Nucleus accumbens (tissue), 56 donors: ENCODE measurements around the gene LRRN4CL.
"Not testable (repeated sequence)": the region's sequence is repeated elsewhere in the genome, so short reads cannot be mapped to it uniquely, and the experiment has no call there.

Experiments
- DNase-seq, 56 donors: peaks; one replicate each; lab custom pipeline; 2025; lab: John Stamatoyannopoulos, UW

The LRRN4CL gene

DNA sequence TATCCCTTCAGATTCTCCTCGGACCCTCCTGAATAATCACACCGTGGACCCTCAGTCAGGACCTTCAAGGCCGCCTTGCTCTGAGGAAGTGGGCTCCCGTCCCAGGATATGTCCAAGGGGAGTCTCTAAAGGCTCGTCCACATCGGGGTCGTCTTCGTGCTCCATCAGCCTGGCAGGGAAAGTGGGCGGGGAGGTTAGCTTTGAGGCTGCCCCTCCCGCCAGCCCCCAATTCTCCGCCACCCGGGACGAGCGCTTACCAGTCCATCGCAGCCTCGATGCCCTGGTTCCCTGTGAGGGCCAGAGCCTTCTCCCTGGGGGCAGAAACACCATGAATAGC, 10.9 kb downstream of the LRRN4CL start:
- DNase-seq = no peak

DNA sequence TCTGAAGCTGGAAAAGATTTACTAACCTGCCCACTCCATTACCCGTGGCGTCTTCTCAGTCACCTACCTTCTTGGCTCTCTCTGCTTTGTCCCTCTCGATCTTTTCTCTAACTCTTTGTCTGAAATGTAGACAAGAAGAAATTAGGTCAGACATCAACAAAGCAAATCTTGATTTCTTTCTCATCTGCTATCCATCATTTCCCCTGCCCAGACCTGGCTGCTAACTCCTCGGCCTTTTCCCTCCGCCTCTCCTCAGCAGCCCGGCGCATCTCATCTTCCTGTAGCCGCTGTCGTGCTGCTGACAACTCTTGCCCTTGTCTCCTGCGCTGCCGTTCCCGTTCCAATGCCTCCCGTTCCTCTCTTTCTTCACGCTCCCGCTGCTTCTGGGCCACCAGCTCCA, 11.6 kb downstream of the LRRN4CL start:
- no peak for DNase-seq

DNA sequence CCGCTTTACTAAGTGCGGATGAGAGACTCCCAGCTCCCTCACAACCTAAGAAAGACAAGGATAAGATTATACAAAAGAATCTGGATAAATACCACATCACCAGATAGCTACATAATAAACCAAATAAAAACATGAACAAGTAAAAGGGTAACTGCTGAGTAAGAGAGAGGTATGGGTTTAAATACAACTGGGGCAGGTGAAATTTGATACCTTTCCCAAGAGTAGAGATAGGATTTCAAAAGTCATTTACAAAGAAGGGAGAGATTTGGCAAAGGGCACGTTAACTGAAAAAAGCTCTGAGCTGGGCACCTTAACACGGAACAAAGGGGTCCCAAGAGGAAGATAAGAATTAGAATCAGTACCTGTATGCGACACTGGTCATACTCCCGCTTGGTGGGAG, 12.2 kb downstream of the LRRN4CL start:
- DNase-seq = no peak

DNA sequence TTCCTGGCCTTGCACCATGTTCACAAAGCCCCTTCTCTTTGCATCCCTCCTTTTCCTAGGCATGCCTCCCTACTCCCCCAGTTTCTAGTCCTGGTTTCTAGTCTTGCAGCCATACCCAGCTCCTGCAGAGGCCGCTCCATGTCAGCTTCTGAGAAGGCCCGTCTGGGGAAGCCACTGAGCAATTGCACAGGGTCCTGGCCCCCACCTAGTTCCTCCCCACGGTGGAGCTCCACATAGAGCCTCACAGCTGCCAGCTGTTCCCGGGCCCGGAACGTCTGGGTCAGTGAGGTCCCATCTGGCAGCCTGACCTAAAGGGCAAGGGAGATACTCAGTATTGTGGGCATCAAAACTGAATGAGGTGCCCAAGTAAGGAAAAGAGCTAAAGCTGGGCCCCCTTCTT, 12.6 kb downstream of the LRRN4CL start:
- DNase-seq = no peak

DNA sequence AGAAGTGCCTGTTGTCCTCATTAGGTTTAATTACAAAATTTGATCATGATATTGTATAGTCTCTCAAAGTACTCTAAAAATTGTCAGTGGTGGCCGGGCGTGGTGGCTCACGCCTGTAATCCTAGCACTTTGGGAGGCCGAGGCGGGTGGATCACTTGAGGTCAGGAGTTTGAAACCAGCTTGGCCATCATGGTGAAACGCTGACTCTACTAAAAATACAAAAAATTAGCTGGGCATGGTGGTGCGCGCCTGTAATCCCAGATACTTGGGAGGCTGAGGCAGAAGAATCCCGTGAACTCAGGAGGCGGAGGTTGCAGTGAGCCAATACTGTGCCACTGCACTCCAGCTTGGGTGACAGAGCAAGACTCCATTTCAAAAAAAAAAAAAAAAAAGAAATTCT, 13.9 kb downstream of the LRRN4CL start:
- DNase-seq = not testable (repeated sequence)

DNA sequence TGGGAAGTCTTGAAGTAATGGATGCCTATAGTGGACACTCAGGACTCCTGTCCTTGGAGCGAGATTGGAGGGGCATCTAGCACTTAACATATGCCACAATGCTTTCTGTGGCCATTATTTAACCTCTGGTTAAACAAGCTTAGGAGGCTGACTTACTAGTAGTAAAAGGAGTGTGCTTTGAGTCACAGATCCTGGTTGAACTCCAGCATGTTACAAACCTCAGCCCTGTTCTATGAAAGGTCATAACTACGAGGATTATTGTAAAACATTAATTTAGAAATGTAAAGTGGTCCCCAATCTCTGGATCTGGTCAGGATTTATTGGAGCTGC, 16.2 kb downstream of the LRRN4CL start:
- no peak for DNase-seq

DNA sequence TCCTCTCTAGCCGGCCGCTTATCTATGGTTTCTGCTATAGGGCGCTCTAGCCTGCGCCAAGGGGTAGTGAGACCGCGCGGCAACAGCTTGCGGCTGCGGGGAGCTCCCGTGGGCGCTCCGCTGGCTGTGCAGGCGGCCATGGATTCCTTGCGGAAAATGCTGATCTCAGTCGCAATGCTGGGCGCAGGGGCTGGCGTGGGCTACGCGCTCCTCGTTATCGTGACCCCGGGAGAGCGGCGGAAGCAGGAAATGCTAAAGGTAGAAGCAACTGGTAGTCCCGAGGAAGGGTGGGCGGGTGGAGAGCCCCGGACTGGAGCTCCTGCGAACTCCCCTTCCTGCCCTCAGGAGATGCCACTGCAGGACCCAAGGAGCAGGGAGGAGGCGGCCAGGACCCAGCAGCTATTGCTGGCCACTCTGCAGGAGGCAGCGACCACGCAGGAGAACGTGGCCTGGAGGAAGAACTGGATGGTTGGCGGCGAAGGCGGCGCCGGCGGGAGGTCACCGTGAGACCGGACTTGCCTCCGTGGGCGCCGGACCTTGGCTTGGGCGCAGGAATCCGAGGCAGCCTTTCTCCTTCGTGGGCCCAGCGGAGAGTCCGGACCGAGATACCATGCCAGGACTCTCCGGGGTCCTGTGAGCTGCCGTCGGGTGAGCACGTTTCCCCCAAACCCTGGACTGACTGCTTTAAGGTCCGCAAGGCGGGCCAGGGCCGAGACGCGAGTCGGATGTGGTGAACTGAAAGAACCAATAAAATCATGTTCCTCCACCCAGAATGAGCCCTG, 17.5 kb downstream of the LRRN4CL start, which contains the start of the genes LBHD1 and UQCC3:
TSS of gene LBHD1 (minus strand) at position 660 of the 782 bp plus-strand sequence. CDS start 2,236 bp downstream, outside the sequence.
TSS of gene UQCC3 (plus strand) at position 66 of the 782 bp plus-strand sequence. CDS start at position 139, 73 bp downstream.
- peak in 55 of 56 donors; percentile 34 to 89 (median 75) for DNase-seq

DNA sequence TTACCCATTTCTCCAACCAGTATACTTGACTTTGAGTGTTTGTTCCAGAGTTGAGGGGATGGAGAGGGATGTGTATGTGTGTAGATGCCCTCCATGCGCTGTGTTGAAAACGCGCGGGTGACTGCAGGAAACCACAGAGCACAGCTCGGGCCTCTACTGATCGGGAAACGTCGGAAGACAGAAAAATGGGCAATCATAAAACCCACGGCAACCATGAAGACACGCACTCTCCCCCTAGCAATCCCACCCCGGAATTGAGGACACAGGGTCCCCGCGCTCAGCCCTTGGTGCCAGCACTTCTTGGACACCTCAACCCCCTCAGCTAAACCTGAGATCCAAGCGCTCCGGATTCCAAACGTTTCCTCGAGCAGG, 18.1 kb downstream of the LRRN4CL start:
- peak in 1 of 56 donors; percentile 61 for DNase-seq

DNA sequence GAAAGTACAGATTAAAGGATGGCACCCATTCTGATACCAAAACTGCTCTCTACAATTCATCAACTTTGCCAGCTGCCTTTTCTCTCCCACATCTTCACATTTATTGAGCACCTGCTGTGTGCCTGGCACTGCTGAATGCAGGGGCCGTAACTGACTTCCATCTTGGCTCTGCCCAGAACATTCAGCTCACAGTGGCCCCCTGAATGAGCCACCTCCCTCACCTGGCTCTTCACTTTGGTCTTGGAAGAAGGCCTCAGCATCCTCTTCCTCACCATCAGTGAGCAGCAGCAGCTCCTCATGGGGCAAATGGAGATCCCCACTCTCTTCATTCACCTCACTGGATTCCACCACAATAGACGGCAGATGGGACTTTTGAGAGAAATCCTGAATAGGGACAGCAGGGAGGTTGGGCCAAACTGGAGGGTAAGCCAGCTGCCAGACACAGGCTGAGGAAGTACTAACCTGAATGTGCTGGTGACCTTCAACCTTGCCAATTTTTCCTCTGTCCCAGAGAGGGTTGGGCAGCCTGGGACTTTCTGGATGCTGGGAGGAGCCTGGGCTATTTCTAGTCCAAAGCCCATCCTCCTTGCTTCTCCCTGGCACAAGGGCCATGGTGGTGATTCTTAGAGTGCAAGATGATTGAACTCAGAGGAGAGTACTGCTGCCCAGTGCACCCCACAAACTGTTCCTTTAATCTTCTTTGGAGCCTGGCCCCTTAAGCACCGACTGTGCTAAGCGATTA, 19.7 kb downstream of the LRRN4CL start:
- DNase-seq = no peak

DNA sequence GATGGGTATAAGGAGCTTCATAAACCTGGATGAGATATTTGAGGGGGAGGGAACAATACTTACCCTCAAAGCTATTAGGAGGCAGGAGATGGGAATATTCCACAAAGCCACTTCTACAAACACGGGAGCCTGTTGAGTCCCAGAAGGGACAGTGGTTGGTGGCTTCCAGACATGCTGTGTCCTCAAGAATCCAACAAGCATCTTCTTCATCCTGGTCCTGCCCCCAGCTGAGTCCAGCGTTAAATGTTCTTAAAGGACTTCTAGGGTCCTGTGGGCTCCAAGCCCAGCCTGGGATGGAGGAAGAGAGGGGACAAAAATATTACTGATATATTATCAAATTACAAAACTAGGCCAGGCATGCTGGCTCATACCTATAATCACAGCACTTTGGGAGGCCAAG, 21.9 kb downstream of the LRRN4CL start:
- no peak for DNase-seq

DNA sequence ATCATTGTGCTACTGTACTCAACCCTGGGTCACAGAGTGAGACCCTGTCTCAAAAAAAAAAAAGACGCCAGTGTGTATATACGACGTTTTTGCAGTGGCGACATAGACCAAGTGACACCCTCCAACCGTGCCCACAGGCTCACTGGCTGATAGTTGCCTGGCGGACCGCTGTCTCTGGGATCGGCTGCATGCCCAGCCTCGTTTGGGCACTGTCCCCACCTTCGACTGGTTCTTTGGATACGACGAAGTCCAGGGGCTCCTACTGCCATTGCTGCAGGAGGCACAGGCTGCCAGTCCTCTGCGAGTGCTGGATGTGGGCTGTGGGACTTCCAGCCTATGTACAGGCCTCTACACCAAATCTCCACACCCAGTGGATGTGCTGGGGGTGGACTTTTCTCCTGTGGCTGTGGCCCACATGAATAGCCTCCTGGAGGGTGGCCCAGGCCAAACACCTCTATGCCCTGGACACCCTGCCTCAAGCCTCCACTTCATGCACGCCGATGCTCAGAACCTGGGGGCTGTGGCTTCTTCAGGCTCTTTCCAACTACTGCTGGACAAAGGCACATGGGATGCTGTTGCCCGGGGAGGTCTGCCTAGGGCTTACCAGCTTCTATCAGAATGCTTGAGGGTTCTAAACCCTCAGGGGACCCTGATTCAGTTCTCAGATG, 22.9 kb downstream of the LRRN4CL start:
- DNase-seq = no peak

DNA sequence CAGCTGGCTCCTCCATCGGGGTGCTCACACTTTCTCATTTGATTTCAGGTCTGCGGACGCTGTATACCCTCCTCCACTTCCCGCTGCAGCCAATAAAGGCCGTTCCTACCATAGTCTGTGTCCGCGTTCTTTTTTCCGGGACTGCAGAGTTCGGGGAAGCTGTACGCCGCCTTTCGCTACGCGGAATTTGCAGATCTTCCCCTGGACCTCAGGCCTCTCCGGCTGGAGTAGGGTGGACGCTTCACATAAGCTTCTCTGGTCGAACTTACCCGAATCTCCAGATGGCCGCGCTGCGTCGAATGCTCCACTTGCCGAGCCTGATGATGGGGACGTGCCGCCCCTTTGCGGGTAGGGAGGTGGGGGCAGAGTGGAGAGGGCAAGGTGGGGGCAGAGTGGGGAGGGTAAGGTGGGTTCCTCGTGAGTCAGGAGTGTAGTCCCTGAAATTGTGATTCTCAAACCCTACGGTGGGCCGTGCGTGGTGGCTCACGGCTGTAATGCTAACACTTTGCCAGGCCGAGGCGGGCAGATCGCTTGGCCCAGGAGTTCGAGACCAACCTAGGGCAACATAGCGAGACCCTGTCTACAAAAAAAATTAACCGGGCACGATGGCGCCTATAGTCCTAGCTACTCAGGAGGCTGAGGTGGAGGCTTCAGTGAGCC, 23.6 kb downstream of the LRRN4CL start:
- peak in 28 of 56 donors; percentile 14 to 79 (median 52) for DNase-seq

DNA sequence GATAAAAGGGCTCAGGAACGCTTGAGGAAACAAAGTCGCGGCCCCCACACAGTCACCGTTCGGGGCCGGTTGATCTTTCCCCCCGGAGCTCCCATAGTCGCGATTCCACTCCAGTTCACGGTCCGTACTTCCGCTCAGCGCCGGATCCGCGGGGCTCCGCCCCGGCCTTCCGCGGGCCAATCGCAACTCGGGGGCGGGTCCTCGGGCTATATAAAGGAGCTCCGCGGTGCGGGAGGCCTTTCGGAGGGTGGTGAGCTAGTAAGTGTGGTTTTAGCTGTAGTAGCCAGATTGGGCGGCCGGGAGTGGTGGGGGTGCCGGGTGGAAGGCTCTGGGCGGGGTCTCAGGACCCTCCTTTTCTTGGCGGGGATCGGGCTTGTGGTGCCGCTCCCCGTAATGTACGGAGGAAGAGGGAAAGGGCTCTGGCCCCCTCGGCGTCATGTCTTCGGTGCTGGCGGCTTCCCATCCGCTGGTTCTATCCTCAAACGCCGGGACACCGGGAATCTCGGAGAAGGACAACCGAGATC, 24.2 kb downstream of the LRRN4CL start, which contains the start of the genes C11orf98 and CSKMT:
TSS of gene C11orf98 (minus strand) at position 136 of the 524 bp plus-strand sequence. CDS start at position 95, 41 bp downstream.
TSS of gene CSKMT (plus strand) at position 238 of the 524 bp plus-strand sequence. CDS start 568 bp downstream, outside the sequence.
- DNase-seq = peak; percentile 62 to 97 (median 93)

DNA sequence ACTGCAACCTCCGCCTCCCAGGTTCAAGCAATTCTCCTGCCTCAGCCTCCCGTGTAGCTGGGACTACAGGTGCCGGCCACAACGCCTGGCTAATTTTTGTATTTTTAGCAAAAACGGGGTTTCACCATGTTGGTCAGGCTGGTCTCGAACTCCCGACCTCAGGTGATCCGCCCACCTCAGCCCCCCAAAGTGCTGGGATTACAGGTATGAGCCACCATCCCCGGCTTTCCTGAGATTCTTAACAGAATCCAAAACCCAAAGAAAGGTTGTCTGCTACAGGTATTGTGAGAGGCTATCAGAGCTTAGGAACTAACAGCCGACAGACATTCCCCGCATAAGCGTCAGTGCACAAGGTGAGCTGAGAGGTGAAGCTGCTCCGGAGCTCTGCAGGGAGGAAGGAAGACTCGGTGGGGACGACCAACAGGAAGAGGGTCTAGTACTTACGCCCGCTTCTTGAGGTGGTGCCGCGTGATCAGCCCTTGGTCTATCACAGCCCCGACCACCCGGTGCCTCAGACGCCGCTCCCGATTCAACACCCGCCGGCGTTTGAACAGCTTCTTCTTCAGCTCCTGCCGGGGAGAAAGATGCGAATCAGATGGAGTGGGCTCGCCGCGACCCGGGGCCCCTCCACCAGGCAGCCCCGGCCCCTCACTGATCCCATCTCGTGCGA, 24.8 kb downstream of the LRRN4CL start:
- peak in 15 of 56 donors; percentile 34 to 79 (median 66) for DNase-seq

DNA sequence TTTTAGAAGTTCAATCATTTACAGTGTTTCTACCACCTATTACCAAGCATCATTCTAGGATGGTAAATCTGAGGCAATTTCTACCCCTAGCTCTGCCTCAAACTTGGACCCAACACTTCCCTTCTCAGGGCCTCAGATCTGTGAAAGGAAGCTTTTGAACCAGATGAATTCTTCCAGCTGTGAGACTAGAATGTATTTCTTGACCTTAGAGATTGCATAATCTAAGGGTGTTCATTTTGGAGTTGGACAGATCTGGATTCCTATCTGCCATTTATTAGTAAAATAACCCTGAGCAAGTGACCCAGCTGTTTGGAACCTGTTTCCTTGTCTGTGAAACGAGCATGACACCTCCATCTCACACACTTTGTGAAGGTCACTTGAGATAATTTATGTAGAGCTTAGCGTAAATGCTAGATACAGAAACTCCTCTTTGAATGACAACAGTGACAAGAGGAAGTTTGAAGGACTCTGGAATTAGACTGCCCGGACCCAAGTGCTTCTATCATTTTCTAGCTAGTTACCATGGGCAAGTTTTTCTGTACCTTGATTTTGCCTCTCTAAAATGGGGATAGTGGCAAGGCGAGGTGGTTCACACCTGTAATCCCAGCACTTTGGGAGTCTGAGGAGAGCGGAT, 32.4 kb downstream of the LRRN4CL start:
- DNase-seq = no peak

DNA sequence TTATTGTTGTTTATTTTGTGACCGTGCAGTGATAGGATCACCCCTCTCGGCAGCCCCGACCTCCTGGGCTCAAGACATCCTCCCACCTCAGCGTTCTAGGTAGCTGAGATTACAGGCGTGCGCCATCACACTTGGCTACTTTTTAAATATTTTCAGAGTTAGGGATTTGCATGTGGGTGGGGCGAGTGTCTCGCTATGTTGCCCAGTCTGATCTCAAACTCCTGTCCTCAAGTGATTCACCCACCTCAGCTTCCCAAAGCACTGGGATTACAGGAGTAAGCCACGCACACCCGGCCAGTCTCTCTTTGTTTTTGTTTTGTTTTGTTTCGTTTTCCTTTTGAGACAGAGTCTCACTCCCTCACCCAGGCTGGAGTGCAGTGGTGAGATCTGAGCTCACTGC, 35.0 kb downstream of the LRRN4CL start:
- DNase-seq = no peak

DNA sequence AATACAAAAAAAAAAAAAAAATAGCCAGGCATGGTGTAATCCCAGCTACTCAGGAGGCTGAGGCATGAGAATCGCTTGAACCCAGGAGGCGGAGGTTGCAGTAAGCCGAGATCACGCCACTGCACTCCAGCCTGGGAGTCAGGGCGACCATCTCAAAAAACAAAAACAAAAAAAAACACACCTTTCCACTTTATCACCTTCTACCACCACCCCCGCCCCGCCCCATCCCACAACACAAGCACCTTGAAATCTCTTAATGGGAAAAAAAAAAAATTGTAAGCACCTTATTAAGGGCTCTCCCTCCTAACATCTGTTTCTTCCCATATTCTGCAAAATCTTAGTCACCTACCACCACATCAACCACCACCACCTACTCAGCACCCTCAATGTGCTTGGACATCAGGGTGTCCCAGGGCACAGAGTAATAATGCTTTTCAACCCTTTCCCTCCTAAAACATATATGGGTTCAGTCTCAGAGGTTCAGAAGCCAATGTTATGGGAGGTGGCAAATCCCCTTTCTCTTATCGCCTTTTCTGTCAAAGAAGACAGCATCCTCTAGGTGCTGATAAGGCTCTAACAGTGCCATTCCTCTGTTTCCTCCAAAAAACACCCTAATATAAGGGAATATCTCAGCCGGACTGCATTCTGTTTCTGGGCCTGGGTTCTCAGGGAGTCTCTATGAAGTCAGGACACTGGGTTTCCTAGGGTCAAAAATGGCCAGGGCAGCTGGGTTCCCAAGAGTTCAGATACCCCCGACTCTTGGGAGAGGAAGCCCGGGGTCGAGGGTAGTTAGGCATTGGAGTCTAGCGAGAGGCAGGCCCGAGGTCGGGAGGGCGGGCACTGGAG, 36.9 kb downstream of the LRRN4CL start:
- DNase-seq = peak in 1 of 56 donors; percentile 44

DNA sequence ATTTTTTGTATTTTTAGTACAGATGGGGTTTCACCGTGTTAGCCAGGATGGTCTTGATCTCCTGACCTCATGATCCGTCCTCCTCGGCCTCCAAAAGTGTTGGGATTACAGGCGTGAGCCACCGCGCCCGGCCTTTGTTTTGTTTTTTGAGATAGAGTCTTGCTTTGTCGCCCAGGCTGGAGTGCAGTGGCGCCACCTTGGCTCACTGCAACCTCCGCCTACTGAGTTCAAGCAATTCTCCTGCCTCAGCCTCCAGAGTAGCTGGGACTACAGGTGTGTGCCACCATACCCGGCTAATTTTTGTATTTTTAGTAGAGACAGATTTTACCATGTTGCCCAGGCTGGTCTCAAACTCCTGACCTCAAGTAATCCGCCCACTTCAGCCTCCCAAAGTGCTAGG, 39.0 kb downstream of the LRRN4CL start:
- not testable (repeated sequence) for DNase-seq
